HS-27A (cell line): ENCODE results near the gene ATXN1.
"Not testable (repeated sequence)": the region's sequence is repeated elsewhere in the genome, so short reads cannot be mapped to it uniquely, and the experiment has no call there.

Source experiments
- DNase-seq: peaks from one replicate; pipeline ENCODE4 v3.0.0-alpha.2; 2012; ENCODE audit warnings: low read depth, missing footprints

Gene ATXN1

DNA sequence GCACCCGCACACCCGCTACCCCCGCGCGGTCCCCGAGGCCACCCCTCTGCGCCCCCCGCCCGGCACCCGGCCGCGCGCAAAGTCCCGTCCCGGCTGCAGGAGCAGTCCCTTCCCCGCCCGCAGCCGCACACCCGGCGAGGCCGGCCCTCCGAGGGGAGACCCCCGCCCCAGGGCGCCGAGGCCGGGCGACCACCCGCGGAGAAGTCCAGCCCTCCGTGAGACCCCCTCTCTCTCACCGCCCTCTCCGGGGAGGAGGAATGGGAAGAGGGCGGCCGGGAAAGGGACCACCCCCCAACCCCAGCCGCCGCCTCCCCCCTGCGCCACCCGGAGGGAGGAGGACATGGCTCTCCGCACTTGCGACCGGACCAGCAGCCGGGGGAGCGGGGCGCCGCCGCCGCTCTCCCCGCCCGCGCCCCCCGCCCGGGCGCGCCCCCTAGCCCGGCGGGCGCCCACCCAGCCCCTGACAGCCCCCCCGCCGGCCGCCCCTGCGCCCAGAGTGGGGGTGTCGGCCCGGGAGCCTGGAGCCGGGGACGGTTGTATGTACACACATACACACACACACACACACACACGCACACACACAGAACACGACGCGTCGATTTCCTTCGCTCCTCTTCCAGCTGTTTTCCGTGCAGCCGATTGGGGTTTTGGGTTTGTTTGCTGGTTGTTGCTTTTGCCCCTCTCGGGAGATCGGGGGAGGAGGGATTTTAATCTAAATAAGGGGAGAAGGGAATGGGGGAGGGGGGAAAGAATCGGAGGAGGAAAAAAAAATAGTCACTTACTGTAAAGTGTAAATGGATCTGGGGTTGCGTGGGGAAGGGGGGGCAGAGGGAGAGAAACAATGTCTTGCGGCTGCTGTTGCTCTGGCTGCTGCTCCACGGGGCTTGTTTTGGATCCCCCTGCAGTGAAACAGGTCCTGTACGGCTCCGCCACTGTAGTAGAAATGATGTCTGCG is at the start of gene ATXN1:
ATXN1 (minus strand) TSS at position 945 of the 955 bp plus-strand sequence.
- no peak for DNase-seq

GRCh38 chr6:16810411-16810810 is 49.2 kb upstream of the ATXN1 start:
- DNase-seq = no peak

GRCh38 chr6:16809753-16810358 is 48.6 kb upstream of the ATXN1 start:
- no peak for DNase-seq

GRCh38 chr6:16807956-16808355 is 46.7 kb upstream of the ATXN1 start:
- no peak for DNase-seq

DNA sequence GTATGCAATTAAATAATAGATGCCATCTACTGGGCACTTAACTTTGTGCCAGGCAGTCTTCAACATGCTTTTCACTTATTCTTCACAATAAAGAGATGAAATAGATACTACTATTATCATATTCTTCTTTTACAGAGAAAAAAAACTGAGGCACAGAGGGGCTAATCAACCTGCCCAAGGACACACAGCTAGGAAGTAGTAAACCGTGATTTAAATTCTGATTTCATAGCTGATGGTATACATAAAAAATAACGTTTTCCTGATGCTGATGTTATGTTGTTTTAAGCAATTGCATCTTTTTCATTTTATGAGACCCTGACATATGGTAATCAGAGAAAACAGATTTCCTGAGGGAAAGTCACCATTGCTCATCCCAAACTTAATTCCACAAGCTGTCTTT is 45.1 kb upstream of the ATXN1 start:
- no peak for DNase-seq

- DNase-seq = no peak
Observed at GRCh38 chr6:16805243-16805950, 44.1 kb upstream of the ATXN1 start.

- DNase-seq = no peak
Observed at GRCh38 chr6:16804546-16805242, 43.4 kb upstream of the ATXN1 start.

DNA sequence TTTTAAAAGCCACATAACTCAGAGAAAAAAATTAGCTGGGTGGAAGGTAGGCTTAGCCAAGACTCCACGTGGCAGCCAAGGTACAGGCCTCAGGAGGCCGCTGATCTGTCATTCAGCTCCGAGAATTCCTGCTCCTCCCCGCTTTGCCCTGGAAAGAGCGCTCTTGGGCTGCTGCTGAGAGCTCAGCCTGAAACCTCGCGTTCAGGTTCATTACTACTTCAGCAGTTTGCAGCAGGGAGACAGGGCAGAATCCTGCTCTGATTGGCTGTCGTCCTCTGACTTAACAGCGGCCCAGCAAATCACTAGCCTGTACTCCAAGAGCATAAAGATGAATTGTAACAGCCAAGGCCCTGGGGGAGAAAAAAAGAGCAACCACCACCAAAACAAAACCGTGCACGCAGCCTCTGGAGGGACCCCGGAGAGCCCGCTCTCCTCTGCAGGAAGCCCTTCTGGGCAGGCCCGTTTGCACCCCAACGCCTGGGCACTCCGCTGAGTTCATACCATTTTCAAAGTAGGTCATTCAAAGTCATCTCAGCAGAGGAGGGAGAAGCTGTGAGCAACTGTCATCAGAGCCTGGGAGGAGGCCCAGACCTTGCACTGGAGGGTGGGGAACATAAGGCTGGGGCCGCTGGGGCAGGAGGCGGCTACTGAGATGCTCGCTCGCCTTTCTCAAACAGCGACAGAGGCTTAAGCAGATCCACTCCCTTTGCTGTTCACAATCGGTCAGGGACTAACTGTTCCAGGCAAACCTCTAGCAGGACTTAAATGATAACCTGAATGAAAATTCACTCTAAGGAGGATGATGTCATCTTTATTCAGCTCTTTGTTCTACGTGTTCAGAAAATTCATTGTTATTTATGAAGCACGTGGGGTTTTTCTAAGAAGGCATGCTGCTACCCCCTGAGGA is 42.3 kb upstream of the ATXN1 start:
- no peak for DNase-seq

DNA sequence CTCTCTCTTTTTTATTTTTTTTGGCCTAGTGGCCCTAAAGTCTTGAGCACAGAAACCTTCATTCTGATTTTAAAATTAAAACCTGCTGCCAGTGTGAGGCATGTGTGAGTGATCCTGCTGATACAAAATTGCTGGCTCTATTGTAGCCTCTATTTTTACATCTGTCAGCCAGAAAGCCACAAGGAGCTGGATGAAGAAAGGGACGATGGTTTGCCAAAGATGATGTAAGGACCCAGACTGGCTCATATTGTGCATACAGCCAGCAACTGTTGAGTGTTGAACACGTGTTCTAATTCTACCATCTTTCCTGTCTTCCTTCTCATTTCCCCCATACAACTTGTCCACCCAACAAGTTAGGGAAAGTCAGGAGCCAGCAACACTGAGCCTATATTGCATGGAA is 40.8 kb upstream of the ATXN1 start:
- no peak for DNase-seq

DNA sequence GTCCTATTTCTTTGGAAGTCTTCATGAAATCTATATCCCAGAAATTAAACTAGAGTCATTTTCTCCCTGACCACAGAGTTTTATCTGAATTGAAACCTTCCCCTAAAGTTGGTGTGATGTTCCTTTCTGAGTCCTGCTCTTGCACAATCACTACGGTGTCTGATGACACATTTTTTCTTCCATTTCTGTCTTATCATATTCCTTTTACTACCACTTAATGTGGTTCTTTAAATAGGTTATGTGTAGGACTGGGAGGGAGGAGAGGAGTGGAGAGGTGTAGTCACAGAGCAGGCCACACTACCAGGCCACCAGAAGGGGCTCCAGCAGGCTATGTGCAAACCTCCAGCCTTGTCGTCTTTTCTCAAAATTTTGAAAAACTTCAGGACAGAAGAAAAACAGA is 39.7 kb upstream of the ATXN1 start:
- no peak for DNase-seq

GRCh38 chr6:16800341-16800740 is 39.1 kb upstream of the ATXN1 start:
- DNase-seq = no peak

- peak; percentile 9 for DNase-seq
Observed at GRCh38 chr6:16799279-16800193, 38.3 kb upstream of the ATXN1 start.

DNA sequence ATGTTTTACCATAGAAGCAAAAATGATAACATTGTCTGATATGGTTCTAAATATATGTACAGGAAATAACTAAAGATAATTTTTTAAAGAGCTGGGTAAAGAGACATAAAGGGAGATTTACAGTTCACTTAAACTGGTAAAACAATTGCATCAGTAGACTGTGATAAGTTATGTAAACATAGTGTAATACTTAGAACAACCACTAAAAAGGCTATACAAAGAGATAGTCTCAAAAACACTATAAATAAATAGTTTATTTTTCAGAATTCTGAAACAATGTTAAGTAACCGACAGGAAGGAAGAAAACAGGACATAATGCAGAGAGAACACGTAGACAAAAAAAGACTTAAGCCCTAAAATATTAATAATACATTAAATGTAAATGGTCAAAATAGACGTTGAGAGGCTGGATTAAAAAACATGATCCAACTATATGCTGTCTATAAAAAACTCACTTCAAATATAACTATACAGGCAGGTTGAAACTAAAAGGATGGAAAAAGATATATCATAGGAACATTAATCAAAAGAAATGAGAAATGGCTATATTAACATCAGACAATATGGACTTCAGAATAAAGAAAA is 32.7 kb upstream of the ATXN1 start:
- no peak for DNase-seq

DNA sequence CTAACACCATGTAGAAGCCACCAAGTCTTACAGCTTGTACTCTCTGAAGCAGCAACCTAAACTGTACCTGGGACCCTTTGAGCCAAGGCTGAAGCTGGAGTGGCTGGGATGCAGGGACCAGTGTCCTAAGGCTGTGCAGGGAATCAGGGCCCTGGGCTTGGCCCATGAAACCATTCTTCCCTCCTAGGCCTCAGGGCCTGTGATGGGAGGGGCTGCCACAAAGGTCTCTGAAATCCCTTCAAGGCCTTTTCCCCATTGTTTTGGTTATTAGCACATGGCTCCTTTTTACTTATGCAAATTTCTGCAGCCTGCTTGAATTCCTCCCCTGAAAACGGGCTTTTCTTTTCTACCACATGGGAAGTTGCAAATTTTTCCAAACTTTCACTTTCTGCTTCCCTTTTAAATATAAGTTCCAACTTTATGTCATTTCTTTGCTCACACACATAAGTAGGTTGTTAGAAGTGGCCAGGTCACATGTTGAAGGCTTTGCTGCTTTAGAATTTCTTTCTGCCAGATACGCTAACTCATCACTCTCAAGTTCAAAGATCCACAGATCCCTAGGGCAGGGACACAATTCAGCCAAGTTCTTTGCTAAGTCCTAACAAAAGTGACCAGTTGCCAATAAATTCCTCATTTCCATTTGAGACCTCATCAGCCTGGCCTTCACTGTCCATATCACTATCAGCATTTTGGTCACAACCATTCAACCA is 28.2 kb upstream of the ATXN1 start:
- no peak for DNase-seq

DNA sequence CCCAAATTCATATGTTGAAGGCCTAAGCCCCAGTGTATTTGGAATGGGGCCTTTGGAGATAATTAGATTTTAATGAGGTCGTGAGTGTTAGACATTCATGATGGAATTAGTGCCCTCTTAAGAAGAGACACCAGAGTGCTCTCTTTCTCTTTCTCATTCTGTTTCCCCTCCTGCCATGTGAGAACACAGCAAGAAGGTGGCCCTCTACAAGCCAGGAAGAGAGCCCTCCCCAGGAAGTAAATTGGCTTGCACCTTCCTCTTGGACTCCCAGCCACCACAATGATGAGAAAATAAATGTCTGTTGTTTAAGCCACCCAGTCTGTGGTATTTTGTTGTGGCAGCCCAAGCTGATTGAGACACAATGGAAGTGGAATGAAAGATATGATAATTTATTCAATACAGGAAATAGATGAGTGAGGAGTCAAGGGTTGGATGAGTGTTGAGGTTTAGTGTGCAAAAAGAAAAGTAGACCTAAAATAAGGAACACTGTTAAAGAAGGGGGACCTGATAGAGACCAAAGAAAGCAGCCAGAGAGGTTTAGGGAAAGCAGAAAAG is 25.9 kb upstream of the ATXN1 start:
- DNase-seq = no peak

DNA sequence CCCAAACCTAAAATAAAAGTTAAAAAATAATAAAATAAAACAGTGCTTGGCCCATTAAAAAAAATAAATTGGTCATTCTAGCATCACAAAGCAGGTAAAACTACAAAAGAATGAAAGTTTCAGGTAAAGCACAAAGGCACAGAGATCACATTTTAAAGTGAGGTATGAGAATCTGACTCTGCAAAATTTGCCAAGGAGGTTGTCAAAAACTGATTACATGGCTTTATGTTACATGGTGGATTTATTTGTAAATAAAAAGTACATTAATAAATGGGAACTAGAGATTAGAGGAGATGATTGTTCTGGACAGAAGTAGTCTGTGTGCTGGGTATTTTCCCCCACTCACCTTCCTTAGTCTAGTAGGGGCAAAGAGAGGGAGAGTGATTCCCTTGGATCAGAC is 24.2 kb upstream of the ATXN1 start:
- no peak for DNase-seq

DNA sequence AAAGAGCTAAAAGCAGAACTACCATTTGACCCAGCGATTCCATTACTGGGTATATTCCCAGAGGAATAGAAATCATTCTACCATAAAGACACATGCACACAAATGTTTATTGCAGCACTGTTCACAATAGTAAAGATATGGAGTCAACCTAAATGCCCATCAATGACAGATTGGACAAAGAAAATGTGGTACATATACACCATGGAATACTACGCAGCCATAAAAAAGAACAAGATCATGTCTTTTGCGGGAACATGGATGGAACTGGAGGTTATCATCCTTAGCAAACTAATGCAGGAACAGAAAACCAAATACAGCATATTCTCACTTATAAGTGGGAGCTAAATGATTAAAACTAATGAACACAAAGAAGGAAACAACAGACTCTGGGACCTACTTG is 23.7 kb upstream of the ATXN1 start:
- not testable (repeated sequence) for DNase-seq

GRCh38 chr6:16783952-16784565 is 22.8 kb upstream of the ATXN1 start:
- DNase-seq = no peak
